Limb (tissue), 2 donors: Measurements from ENCODE around the gene CABP5.

Source experiments
- DNase-seq, 2 donors: peaks; one replicate each; pipeline ENCODE4 v3.0.0-alpha.2; 2016; ENCODE audit errors: extremely low spot score in 2 of 2

Gene CABP5

DNA sequence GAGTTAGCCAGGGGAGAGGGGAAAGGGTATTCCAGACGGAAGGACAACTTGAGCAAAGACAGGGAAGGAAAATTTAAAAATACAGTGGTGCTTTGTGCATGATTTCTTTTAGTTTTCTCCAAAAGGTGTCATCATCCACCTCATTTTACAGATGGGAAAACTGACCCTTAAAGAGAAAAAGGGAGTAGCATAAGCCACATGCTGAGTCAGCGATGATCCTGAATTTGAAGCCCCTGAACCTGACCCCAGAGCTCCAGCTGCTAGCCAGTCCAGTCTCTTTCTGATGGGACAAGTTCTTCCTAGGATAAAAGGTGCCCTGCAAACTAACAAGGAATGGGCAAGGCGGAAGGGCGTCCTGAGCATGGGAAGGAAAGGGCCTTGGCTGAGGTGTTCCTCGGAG is 10.3 kb downstream of the CABP5 start:
- DNase-seq: no peak

DNA sequence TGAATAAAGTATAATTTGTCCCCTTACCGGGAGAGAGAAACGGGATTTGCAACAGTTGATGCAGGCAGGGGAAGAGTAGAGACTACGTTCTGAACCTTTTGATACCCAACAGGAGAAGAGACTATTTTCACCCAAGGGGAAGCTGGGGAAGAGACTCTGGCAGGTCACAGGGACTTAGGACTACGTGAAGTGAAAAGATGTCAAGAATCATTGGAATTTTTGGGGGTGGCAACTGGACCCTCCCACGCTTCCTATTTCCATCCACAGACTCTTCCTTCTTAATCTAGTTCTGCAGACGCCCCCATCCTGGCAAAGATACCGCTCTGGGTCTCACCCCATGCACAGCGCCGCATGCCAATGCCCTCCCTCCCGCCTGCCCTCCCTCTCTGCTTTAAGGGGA is 13.8 kb downstream of the CABP5 start:
- no peak for DNase-seq

DNA sequence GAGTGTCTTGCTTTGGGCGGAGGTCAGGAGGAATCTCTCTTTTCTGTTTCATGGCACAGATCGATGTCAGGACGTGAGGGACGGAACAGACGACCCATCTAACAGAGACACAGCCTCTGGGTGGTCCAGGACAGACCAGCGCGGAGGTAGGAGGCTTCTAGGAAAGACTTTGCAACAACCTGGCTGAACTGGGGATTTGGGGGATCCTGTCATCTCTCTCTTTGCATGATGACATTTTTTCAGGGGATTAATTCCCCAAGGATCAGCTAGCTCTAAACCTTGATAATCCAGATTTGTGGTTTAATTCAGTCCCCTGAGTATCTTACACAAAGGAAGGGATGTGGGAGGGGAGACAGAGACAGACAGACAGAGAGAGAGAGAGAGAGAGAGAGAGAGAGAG is 14.4 kb downstream of the CABP5 start:
- DNase-seq: no peak

DNA sequence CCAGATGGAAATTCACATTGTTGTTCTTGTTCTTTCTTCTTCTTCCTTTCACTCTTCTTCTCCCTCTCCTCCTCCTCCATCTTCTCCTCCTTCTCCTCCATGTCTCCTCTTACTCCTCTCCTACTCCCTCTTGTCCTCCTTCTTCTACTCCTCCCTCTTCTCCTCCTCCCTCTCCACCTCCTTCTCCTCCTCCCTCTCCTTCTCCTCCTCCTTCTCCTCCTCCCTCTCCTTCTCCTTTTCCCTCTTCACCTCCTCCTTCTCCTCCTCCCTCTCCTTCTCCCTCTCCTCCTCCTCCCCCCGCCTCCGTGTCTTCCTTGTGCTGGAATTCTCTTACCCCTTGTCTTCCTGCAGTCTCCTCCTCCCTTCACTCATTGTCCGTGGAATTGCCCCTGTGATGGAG is 18.4 kb downstream of the CABP5 start:
- no peak for DNase-seq

DNA sequence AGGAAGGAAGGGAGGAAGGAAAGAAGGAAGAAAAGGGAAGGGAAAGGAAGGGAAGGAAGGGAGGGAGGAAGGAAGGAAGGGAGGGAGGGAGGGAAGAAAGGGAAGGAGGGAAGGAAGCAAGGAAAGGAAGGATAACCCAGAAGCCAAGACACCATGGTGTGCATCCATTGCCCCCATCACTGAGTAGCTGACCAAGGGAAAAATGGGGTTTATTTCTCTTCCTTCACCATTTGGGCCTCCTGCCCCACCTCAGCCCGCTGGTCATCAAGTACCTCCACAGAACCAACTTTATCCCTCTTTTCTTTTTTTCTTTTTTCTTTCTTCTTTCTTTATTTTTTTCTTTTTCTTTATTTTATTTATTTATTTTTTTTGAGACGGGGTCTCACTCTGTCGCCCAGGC is 20.4 kb downstream of the CABP5 start:
- DNase-seq: no peak

DNA sequence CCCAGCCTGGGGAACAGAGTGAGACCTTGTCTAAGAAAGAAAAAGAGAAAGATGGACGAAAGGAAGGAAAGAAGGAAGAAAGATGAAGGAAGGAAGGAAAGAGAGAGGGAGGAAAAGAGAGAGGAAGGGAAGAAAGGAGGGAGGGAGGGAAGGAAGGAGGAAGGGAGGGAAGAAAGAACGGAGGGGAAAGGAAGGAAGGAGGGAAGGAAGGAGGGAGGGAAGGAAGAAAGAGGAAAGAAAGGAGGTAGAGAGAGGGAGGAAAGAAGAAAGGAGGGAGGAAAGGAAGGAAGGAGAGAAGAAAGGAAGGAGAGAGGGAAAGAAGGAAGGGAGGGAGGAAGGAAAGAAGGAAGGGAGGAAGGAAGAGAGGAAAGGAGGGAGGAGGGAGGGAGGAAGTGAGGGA is 20.9 kb downstream of the CABP5 start:
- no peak for DNase-seq

DNA sequence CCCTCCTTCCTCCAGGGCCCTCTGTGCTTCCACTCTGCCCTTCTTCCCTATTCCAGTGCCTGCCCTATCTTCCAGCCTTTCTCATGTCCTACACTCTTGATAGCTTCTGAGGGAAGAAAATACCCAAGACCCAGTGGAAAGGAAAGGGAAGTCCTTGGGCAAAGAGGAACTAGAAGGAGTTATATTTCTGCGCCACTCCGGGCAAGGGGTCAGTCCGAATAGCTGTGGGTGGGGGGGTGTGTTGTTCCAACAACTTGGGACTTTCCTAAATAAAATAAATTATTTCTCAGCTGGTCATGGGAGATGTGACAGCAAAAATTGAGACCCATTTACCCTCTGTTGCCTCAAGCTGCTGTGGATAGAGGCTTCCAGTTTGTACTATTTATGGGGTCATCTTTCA is 23.2 kb downstream of the CABP5 start:
- no peak for DNase-seq

DNA sequence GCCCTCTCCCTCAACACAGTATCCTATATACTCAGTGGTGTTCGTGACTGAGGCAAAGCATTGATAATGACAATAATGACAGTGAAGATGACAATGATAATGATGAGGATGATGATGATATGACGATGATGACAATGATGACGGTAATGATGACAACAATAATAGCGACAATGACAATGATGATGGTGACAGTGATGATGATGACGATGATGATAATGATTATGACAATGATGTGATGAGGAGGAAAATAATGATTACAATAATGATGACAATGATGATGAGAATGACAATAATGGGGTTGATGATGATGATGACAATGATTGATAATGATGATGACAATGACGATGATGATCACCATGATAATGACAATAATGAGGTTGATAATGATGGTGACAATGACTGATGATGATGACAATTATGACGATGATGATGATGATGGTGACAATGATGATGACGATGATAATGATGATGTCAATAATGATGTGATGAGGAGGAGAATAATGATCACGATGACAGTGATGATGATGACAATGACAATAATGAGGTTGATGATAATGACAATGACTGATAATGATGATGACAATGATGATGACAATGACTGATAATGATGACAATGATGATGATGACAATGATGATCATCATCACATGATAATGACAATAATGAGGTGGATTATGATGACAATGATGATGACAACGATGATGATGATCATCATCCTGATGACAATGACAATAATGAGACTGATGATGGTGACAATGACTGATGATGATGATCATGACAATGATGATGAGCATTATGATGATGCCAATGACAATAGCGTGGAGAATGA is 32.7 kb downstream of the CABP5 start:
- no peak for DNase-seq

DNA sequence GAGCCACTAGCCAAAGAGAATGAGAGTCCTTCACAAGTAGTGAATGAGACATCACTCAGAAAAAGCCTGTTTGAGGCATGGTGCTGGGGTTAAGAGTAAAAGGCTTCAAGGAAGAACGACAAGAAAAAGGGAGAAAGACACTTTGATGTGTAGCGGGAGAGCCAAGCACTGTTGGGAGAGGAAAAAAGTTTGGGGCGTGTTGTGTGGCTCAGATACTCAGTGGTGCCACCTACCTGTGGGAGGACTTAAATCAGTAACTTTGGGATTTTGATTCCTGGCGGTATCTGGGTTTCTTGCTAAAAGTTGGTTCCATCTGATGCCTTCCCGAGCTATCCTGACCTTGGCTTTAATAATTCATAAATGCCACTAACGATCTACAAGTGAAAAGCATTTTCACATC is 37.1 kb downstream of the CABP5 start:
- no peak for DNase-seq

DNA sequence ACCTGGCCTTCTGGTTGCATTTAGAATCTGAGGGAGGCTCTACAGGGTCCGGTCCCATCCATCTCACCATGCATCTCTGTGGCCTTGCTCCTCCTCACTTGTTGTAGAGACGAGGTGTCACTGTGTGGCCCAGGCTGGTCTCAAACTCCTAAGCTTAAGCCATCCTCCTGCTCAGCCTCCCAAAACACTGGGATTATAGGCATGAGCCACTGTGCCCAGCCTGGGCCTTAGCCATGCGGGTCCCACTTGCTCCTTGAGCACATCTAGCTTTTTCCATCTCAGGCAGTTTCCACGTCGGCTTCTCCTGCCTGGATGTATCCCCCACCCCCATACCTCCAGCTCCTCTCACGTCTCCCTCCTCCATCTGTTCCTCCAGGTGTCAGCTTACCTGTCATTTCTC is 39.6 kb downstream of the CABP5 start:
- DNase-seq: no peak

DNA sequence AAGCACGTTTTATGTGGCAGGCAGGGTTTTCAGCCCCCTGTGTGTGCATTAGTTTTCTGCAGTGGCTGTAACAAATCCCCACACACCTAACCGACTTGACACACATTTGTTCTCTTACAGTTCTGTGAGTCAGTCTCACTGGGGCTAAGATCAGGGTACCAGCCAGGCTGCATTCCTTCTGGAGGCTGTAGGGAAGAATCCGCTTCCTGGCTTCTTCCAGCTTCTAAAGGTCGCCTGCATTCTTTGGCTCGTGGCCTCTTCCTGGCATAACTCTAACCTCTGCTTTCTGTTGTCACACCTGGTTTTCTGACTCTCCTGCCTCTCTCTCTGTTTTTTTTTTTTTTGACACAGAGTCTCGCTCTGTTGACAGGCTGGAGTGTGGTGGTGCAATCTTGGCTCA is 43.0 kb downstream of the CABP5 start:
- DNase-seq: no peak

DNA sequence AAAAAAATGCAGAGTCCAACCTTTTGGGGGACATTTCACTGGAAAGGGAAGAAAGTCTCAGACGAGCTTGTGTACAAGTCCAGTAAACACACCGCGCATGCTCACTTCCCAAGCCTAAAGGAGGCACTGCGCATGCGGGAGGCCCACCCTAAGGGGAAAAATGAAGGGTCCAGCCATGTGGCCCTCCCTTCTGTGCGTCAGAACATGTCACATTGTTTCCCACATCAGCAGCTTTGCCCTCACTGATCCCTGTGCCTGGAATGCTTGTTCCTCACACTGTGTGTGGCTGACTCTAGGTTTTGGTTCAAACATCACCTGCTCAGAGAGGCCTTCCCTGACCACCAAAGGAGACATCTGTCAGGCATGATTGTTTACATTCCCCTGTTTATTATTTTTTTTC is 45.1 kb downstream of the CABP5 start:
- no peak for DNase-seq

DNA sequence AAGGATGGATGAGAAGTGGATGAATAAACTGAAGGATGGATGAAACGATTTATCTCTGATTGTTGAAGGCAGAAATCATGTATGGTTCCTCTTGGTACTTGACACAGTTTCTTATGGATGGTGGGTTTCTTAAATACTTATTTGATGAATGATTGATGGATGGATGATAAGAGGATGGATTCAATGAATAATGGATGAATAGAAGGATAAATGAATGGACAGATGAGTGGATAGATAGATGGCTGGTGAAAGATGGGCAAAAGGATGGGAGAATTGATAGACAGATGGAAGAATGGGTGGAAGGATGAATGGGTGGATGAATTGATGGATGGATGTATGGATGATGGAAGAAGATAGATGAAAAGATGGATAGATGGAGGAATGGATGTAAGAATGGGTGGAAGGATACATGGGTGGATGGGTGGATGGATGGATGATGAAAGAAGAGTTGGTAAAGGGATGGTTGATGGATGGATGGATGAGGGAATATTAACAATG is 47.6 kb downstream of the CABP5 start:
- DNase-seq: no peak

DNA sequence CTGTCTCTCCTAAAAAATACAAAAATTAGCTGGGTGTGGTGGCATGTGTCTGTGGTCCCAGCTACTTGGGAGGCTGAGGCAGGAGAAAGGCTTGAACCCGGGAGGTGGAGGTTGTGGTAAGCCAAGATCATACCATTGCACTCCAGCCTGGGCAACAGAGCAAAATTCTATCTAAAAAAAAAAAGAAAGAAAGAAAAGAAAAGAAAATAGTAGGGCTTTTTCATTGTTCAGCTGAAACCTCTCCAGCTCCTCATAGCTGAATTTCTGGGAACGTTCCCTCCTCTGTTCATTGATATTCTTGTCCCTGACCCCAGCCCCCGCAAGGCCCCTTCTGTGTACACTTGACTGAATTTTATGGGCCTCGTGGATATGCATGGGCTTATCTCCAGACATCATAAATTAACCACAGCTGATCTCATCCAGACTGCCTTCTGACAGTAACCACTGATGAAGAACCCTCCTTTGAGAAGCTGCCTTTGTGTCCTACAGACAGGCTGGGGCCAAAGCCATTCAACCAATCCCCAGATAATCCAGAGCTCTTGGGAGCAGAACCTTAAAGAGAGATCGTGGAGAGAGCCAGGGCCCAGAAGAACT is 49.6 kb downstream of the CABP5 start, which contains the start of gene ELSPBP1:
Gene ELSPBP1 (plus strand): TSS at position 424 of the 594 bp plus-strand sequence. CDS start 14,036 bp downstream, outside the sequence.
- DNase-seq: no peak

DNA sequence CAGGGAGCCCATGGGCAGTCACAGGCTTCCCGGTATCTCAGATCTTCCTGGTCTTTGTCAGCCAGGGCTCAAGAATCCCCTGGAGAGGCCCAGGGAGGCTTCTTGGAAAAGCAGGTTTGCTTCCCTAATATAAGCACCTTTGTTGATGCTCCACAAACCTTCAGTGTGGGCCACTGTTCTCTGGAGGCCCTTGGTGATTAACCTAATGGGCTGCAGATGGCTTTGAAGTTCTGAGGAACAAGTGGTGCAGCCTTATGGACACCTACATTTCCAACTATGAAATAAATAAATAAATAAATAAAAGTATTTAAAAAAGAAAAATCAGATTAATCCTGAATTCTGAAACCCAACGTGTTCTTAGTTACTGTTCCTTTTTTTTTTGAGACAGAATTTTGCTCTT is 51.8 kb downstream of the CABP5 start, which contains the start of gene BSPH1:
Gene BSPH1 (minus strand): TSS at position 101 of the 400 bp plus-strand sequence. CDS start 89 bp downstream, at position 12.
- DNase-seq: no peak

DNA sequence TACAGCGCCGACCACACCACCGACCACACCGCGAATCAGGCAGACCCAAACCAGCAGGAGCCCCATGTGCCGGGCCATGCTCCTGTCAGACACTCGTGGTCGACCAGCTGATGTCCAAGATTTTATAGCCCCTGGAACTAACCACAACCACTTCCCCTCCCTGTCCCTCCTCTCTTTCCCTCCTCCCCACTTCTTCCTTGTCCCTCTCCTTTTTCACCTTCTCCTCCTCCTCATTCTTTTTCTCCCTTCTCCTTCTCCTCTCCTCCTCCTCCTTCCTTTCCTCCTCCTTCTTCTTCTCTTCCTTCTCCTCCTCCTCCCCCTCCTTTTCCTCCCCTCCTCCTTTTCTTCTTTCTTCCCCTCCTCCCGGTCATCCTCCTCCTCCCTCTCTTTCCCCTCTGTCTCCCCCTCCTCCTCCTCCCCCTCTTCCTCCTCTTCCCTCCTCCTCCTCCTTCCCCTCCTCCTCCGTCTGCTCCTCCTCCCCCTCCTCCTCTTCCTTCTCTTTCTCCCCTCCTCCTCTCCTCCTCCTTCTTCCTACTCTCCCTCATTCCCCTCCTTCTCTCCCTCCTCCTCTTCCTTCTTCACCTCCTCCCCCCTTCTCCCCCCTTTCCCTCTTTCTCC is 52.6 kb downstream of the CABP5 start:
- DNase-seq: no peak
